HFF-Myc (cell line): ENCODE results near the gene PON2.

ENCODE experiments used
- DNase-seq: peaks from one replicate; pipeline ENCODE4 v3.0.0-alpha.2; 2011; ENCODE audit warnings: low read depth; ENCODE audit errors: extremely low read depth
- H3K4me3 ChIP-seq: replicated peaks from 2 replicates; pipeline ENCODE4 v1.5.1; 2011; ENCODE audit warnings: low read depth, mild to moderate bottlenecking, control low read depth, low read length
- CTCF ChIP-seq: IDR thresholded peaks from 2 replicates; pipeline ENCODE4 v1.5.1; 2012; ENCODE audit warnings: mild to moderate bottlenecking, low read depth, low read length, control low read depth; ENCODE audit errors: missing control alignments

The PON2 gene

GRCh38 chr7:95476904-95477594 is 42.2 kb upstream of the PON2 start:
- peak; percentile 65 for TF ChIP-seq CTCF
- peak; percentile 30 for DNase-seq
- H3K4me3 ChIP-seq, result no peak overlapping the region

GRCh38 chr7:95476072-95476847 is 41.4 kb upstream of the PON2 start:
- no peak for TF ChIP-seq CTCF
- H3K4me3 ChIP-seq, result no peak overlapping the region
- DNase-seq, result no peak

- no peak overlapping the region for H3K4me3 ChIP-seq
- no peak for TF ChIP-seq CTCF
- no peak for DNase-seq
These were observed 38.6 kb upstream of the PON2 start for GRCh38 chr7:95473276-95473985.

- no peak for TF ChIP-seq CTCF
- no peak for DNase-seq
- H3K4me3 ChIP-seq, result no peak overlapping the region
These were observed 37.8 kb upstream of the PON2 start for GRCh38 chr7:95472581-95473161.

GRCh38 chr7:95471071-95471470 is 36.2 kb upstream of the PON2 start:
- no peak for DNase-seq

More at GRCh38 chr7:95471071-95471470, 36.2 kb upstream of the PON2 start:
- no peak overlapping the region for H3K4me3 ChIP-seq
- TF ChIP-seq CTCF, result no peak
